PC-9 (cell line): ENCODE data around the gene ZRSR2. TPM values are rescaled to one million over a fixed set of nuclear protein-coding genes. Genes with fewer than 3 reads are reported as not detected.
A peak's percentile ranks its signal among the peaks of the same experiment; 100 is the strongest.
"Not testable (repeated sequence)": the region's sequence is repeated elsewhere in the genome, so short reads cannot be mapped to it uniquely, and the experiment has no call there.

Experiments used
- BruUV-seq: library from RNA; stranded (reverse); fragments of 400-500 nt; replicated peaks from 2 replicates; lab custom pipeline; 2021; lab: Mats Ljungman, UMichigan
- CTCF ChIA-PET: fragments of 300-600 bp; sonication (Branson Sonifier 250); formaldehyde crosslinking; loops from one replicate; lab custom pipeline; 2022; ENCODE audit warnings: antibody characterized with exemption; lab: Charles Lee
- POLR2A ChIA-PET: fragments of 300-600 bp; sonication (Branson Sonifier 250); formaldehyde crosslinking; loops from one replicate; lab custom pipeline; 2022; ENCODE audit warnings: antibody characterized with exemption; ENCODE audit not compliant: unreplicated experiment; lab: Charles Lee
- DNase-seq, 2 experiments: peaks; one replicate each; pipeline versions ENCODE4 v3.0.0 to v3.0.0-alpha.2; 2015 to 2022; ENCODE audit warnings: mixed read lengths in 1 of 2
- H2AFZ ChIP-seq: fragments of 200-600 bp; sonication (generic); 2 replicates; pipeline ENCODE4 v1.8.1; 2017; ENCODE audit warnings: antibody characterized with exemption
- H3F3A ChIP-seq: fragments of 200-600 bp; sonication (generic); 2 replicates; pipeline ENCODE4 v1.8.1; 2017; ENCODE audit warnings: antibody characterized with exemption, mild to moderate bottlenecking, low read depth; ENCODE audit not compliant: insufficient read depth
- H3K27ac ChIP-seq: fragments of 200-600 bp; sonication (generic); 2 replicates; pipeline ENCODE4 v1.6.1; 2016; ENCODE audit warnings: mixed run types
- H3K27me3 ChIP-seq: fragments of 200-600 bp; sonication (generic); 2 replicates; pipeline ENCODE4 v1.6.1; 2016; ENCODE audit warnings: low read depth, mixed run types; ENCODE audit not compliant: insufficient read depth
- H3K36me3 ChIP-seq: fragments of 200-600 bp; sonication (generic); 2 replicates; pipeline ENCODE4 v1.6.1; 2016; ENCODE audit warnings: low read depth, mixed run types
- H3K4me1 ChIP-seq: fragments of 200-600 bp; sonication (generic); replicated peaks from 2 replicates; pipeline ENCODE4 v1.6.1; 2016; ENCODE audit warnings: mixed run types; ENCODE audit not compliant: insufficient read depth
- H3K4me2 ChIP-seq: fragments of 200-600 bp; sonication (generic); 2 replicates; pipeline ENCODE4 v1.6.1; 2017; ENCODE audit warnings: mixed run types
- H3K4me3 ChIP-seq: fragments of 200-600 bp; sonication (generic); 2 replicates; pipeline ENCODE4 v1.6.1; 2016; ENCODE audit warnings: mixed run types
- H3K79me2 ChIP-seq: fragments of 200-600 bp; sonication (generic); 2 replicates; pipeline ENCODE4 v1.6.1; 2017; ENCODE audit warnings: low read depth, mixed run types
- H3K9me2 ChIP-seq: fragments of 200-600 bp; sonication (generic); 2 replicates; pipeline ENCODE4 v1.8.1; 2017; ENCODE audit warnings: mild to moderate bottlenecking; ENCODE audit not compliant: insufficient read depth
- H3K9me3 ChIP-seq: fragments of 200-600 bp; sonication (generic); 2 replicates; pipeline ENCODE4 v1.8.1; 2016; ENCODE audit warnings: low read depth; ENCODE audit not compliant: insufficient read depth
- H4K20me1 ChIP-seq: fragments of 200-600 bp; sonication (generic); 2 replicates; pipeline ENCODE4 v1.8.1; 2017; ENCODE audit not compliant: insufficient read depth
- CTCF ChIP-seq: fragments of 200-600 bp; sonication (generic); conservative IDR thresholded peaks from 2 replicates; pipeline ENCODE4 v1.6.1; 2017; ENCODE audit warnings: mixed run types, antibody characterized with exemption, mild to moderate bottlenecking, moderate library complexity
- EZH2 ChIP-seq: fragments of 200-600 bp; sonication (generic); IDR thresholded peaks from 2 replicates; pipeline ENCODE4 v1.8.0; 2017; ENCODE audit warnings: antibody characterized with exemption, low read depth
- intact Hi-C: fragments of 100-400 bp; cut with micrococcal nuclease; formaldehyde crosslinking; loops from one replicate; pipeline ENCODE4 v1.10.0; 2022; ENCODE audit not compliant: unreplicated experiment
- total RNA-seq: library from RNA; stranded (reverse); gene quantifications from 2 replicates; pipeline ENCODE4 v1.2.3, GENCODE V29; 2021

Gene ZRSR2
- total RNA-seq, 1 experiment from 2014 or later = 7.6 TPM

GRCh38 chrX:15758140-15758539, 32.1 kb upstream of the ZRSR2 start:
- Histone ChIP-seq H3K79me2 (no peaks in the 10 kb centered on the region), H3K4me1 (no peaks in the 10 kb centered on the region), H3K36me3 (no peaks in the 10 kb centered on the region), H3K9me3 (no peaks in the 10 kb centered on the region), H3K4me2 (no peak overlapping the region), H3F3A (no peaks in the 10 kb centered on the region), H4K20me1 (no peaks in the 10 kb centered on the region), H3K4me3 (no peak overlapping the region), H2AFZ (no peak overlapping the region), H3K9me2 (no peaks in the 10 kb centered on the region), H3K27me3 (no peaks in the 10 kb centered on the region), H3K27ac (no peak overlapping the region)
- TF ChIP-seq EZH2 (no peak), CTCF (no peak)
- DNase-seq = no peak
- intact Hi-C loops = no loop called here
- ChIA-PET CTCF (no interaction called here), POLR2A (no interaction called here)
- BruUV-seq = no TSS peak

GRCh38 chrX:15759886-15760285, 30.4 kb upstream of the ZRSR2 start:
- H3K27me3 ChIP-seq, H3K9me2 ChIP-seq, intact Hi-C loops, H3K36me3 ChIP-seq, H3K27ac ChIP-seq, H3K9me3 ChIP-seq, H3K4me2 ChIP-seq, H4K20me1 ChIP-seq, H3K4me3 ChIP-seq, H3F3A ChIP-seq, POLR2A ChIA-PET, CTCF ChIA-PET, H3K79me2 ChIP-seq, DNase-seq, H2AFZ ChIP-seq, H3K4me1 ChIP-seq, BruUV-seq: not testable (repeated sequence)

DNA sequence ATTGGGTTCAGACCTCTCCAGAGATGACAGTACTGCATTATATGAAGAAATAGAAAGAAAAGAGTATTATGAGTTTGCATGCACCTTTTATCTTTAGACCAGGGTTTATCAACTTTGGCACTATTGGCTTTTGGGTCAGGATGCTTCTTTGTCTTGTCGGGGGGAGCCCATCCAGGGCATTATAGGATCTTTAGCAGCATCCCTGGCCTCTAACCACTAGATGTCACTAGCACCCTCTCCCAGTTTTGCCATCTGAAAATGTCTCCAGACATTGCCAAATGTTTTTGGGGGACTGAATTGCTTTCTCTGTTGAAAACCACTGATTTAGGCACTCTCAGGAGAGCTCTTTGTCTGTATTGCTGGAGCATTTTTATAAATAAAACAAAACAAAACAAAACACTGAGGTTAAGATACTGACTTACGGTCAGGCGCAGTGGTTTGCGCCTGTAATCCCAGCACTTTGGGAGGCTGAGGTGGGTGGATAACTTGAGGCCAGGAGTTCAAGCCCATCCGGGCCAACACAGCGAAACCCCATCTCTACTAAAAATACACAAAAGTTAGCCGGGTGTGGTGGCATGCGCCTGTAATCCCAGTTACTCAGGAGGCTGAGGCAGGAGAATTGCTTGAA, 28.6 kb upstream of the ZRSR2 start:
- intact Hi-C loops = no loop called here
- Histone ChIP-seq H3K27me3 (no peaks in the 10 kb centered on the region), H3K4me3 (no peak overlapping the region), H3K79me2 (no peaks in the 10 kb centered on the region), H3K36me3 (no peaks in the 10 kb centered on the region), H4K20me1 (no peaks in the 10 kb centered on the region), H3K4me2 (no peak overlapping the region), H3F3A (no peaks in the 10 kb centered on the region), H2AFZ (no peak overlapping the region), H3K27ac (no peak overlapping the region), H3K4me1 (no peaks in the 10 kb centered on the region), H3K9me3 (no peaks in the 10 kb centered on the region), H3K9me2 (no peaks in the 10 kb centered on the region)
- BruUV-seq = no TSS peak
- DNase-seq = peak in 1 of 2 experiments; percentile 7
- ChIA-PET CTCF (no interaction called here), POLR2A (no interaction called here)
- no peak for TF ChIP-seq EZH2
- TF ChIP-seq CTCF = peak; percentile 69
